GM12878 (cell line): Measurements from ENCODE around the gene BNC2. TPM values are rescaled to one million over a fixed set of nuclear protein-coding genes. Genes with fewer than 3 reads are reported as not detected.
A peak's percentile ranks its signal among the peaks of the same experiment; 100 is the strongest.

Experiments used
- ATAC-seq: fragments of 200-7000 bp; cut with Tn5 transposase; 3 replicates; pipeline ENCODE4 v1.9.1; 2020; ENCODE audit warnings: mild to moderate bottlenecking, moderate library complexity
- Bru-seq: library from RNA; stranded (reverse); fragments of 400-500 nt; gene quantifications from one replicate; lab custom pipeline; 2021; lab: Mats Ljungman, UMichigan
- BruChase-seq, 2 experiments: library from RNA; stranded (reverse); fragments of 400-500 nt; gene quantifications; one replicate each; lab custom pipeline; 2021; lab: Mats Ljungman, UMichigan
- BruUV-seq: library from RNA; stranded (reverse); fragments of 400-500 nt; replicated peaks from 2 replicates; lab custom pipeline; 2021; lab: Mats Ljungman, UMichigan
- CTCF ChIA-PET: fragments of 300-600 bp; sonication (Branson Sonifier 250); formaldehyde crosslinking; extraction: SDS; loops from one replicate; lab custom pipeline; 2021; ENCODE audit warnings: inconsistent platforms; lab: Yijun Ruan, JAX
- POLR2A ChIA-PET: fragments of 350-600 bp; formaldehyde crosslinking; extraction: SDS; loops from one replicate; lab custom pipeline; 2021; ENCODE audit warnings: inconsistent platforms; lab: Charles Lee
- RAD21 ChIA-PET: fragments of 300-600 bp; sonication (Branson Sonifier 250); formaldehyde crosslinking; loops from one replicate; lab custom pipeline; 2023; ENCODE audit warnings: antibody characterized with exemption; ENCODE audit not compliant: unreplicated experiment; lab: Charles Lee
- SMC1A ChIA-PET: fragments of 300-600 bp; sonication (Branson Sonifier 250); formaldehyde crosslinking; loops from one replicate; lab custom pipeline; 2023; ENCODE audit not compliant: unreplicated experiment, uncharacterized antibody; lab: Charles Lee
- DNase-seq: peaks from one replicate; pipeline ENCODE4 v3.0.0-alpha.2; 2011; ENCODE audit warnings: low read depth, low spot score
- FAIRE-seq: peaks from 3 replicates; lab custom pipeline; 2011; peaks lifted over from hg19 to GRCh38; lab: Jason Lieb, UNC
- H2AFZ ChIP-seq: 2 replicates; pipeline ENCODE4 v1.6.0; 2011; ENCODE audit warnings: low read depth, low read length, control low read depth; ENCODE audit not compliant: control insufficient read depth
- H3K27ac ChIP-seq: 2 replicates; pipeline ENCODE4 v1.5.1; 2011; ENCODE audit warnings: control low read depth; ENCODE audit not compliant: control insufficient read depth, insufficient read depth
- H3K27me3 ChIP-seq, 2 experiments: replicated peaks in 1 of 2; 2 replicates each; pipeline versions ENCODE4 v1.6.0 to v1.6.1; 2011; ENCODE audit warnings: low read length in 1 of 2; ENCODE audit not compliant: control insufficient read depth in 2 of 2, insufficient read depth in 2 of 2
- H3K36me3 ChIP-seq, 2 experiments: 2 replicates each; pipeline ENCODE4 v1.5.1; 2011; ENCODE audit warnings: low read length in 1 of 2; ENCODE audit not compliant: control insufficient read depth in 2 of 2, insufficient read depth in 2 of 2
- H3K4me1 ChIP-seq: 2 replicates; pipeline ENCODE4 v1.6.1; 2011; ENCODE audit warnings: mild to moderate bottlenecking, low read length, moderate library complexity, mixed read lengths; ENCODE audit not compliant: control insufficient read depth, insufficient read depth
- H3K4me2 ChIP-seq: 2 replicates; pipeline ENCODE4 v1.6.0; 2011; ENCODE audit warnings: control low read depth; ENCODE audit not compliant: control insufficient read depth, insufficient read depth
- H3K4me3 ChIP-seq: fragments of 200-600 bp; sonication (generic); 2 replicates; pipeline ENCODE4 v1.5.1; 2016
- H3K79me2 ChIP-seq: 2 replicates; pipeline ENCODE4 v1.6.0; 2011; ENCODE audit warnings: low read length; ENCODE audit not compliant: control insufficient read depth, insufficient read depth
- H3K9ac ChIP-seq: 2 replicates; pipeline ENCODE4 v1.8.0; 2011; ENCODE audit warnings: low read length, control low read depth, mixed read lengths; ENCODE audit not compliant: control insufficient read depth, insufficient read depth
- H3K9me3 ChIP-seq: replicated peaks from 3 replicates; pipeline ENCODE4 v1.5.1; 2011; ENCODE audit warnings: mild to moderate bottlenecking, low read length; ENCODE audit not compliant: control insufficient read depth, insufficient read depth
- H4K20me1 ChIP-seq: 2 replicates; pipeline ENCODE4 v1.6.0; 2011; ENCODE audit not compliant: control insufficient read depth, insufficient read depth
- BACH1 ChIP-seq: fragments of 450-650 bp; IDR thresholded peaks from 2 replicates; pipeline ENCODE4 v1.6.1; 2017; ENCODE audit warnings: mild to moderate bottlenecking, borderline replicate concordance
- DPF2 ChIP-seq: fragments of 450-650 bp; IDR thresholded peaks from 2 replicates; pipeline ENCODE4 v1.6.1; 2017; ENCODE audit warnings: mild to moderate bottlenecking
- FOXM1 ChIP-seq: IDR thresholded peaks from 2 replicates; pipeline ENCODE4 v1.6.1; 2012; ENCODE audit warnings: low read depth, mild to moderate bottlenecking, inconsistent platforms, low read length, moderate library complexity
- IKZF1 ChIP-seq: fragments of 450-650 bp; conservative IDR thresholded peaks from 2 replicates; pipeline ENCODE4 v1.6.1; 2017; ENCODE audit warnings: antibody characterized with exemption, mild to moderate bottlenecking
- MAX ChIP-seq: IDR thresholded peaks from 2 replicates; pipeline ENCODE4 v1.6.1; 2012; ENCODE audit warnings: low read depth, low read length, improper control_type of control experiment
- MYB ChIP-seq: fragments of 150-350 bp; IDR thresholded peaks from 2 replicates; pipeline ENCODE4 v1.6.1; 2014; ENCODE audit warnings: mild to moderate bottlenecking, low read depth, low read length, borderline replicate concordance
- PRDM15 ChIP-seq: fragments of 450-650 bp; formaldehyde crosslinking; IDR thresholded peaks from 2 replicates; pipeline ENCODE4 v1.4.0; 2020; ENCODE audit warnings: mild to moderate bottlenecking, moderate library complexity
- RAD21 ChIP-seq: IDR thresholded peaks from 2 replicates; pipeline ENCODE4 v1.6.1; 2011; ENCODE audit warnings: mild to moderate bottlenecking, low read depth, low read length, moderate library complexity; ENCODE audit not compliant: insufficient read depth
- RELA ChIP-seq: fragments of 450-650 bp; IDR thresholded peaks from 2 replicates; pipeline ENCODE4 v1.8.0; 2014; ENCODE audit warnings: borderline replicate concordance; ENCODE audit not compliant: partially characterized antibody
- TAF1 ChIP-seq: IDR thresholded peaks from 2 replicates; pipeline ENCODE4 v1.6.1; 2011; ENCODE audit warnings: mild to moderate bottlenecking, low read depth, low read length, borderline replicate concordance
- WGBS: methylation state at CpG from one replicate; pipeline ENCODE4 v1.1.6; 2016; ENCODE audit warnings: low lambda C conversion rate; ENCODE audit not compliant: insufficient replicate concordance, insufficient coverage; ENCODE audit errors: missing lambda C conversion rate; 5-methylcytosine and 5-hydroxymethylcytosine counted together
- in situ Hi-C: fragments of 300-500 bp; cut with MboI; formaldehyde crosslinking; loops from 9 replicates; pipeline ENCODE4 v1.14.3; 2018; ENCODE audit warnings: mixed read lengths
- intact Hi-C: fragments of 100-400 bp; cut with micrococcal nuclease; formaldehyde crosslinking; loops from one replicate; pipeline ENCODE4 v1.14.2; 2022; ENCODE audit not compliant: unreplicated experiment
- long read RNA-seq, 2 experiments: library from polyadenylated mRNA; unstranded; transcript quantifications; one replicate each; pipeline ENCODE4 v2.0.0, GENCODE V29; 2019 to 2020
- polyA minus RNA-seq, 3 experiments: library from RNA; depleted of rRNA, polyadenylated mRNA; stranded (reverse); fragments of >200 nt; gene quantifications; 2 replicates each; pipeline ENCODE4 v1.2.3, GENCODE V29; 2011
- polyA plus RNA-seq, 11 experiments: library from polyadenylated mRNA; depleted of rRNA in 4 of 11; unstranded in 6 of 11; stranded (reverse) in 5 of 11; fragments of >200 nt; fragmentation: Nextera tagmentation in 4 of 11; fragmentation: Illumina TruSeq in 1 of 11; extraction: Ambion mirVana in 4 of 11; extraction: Trizol in 1 of 11; gene quantifications; 1 replicate in 1 of 11; 2 replicates in 10 of 11; pipeline versions ENCODE4 v1.2.1 to v1.2.3, GENCODE V29; 2011 to 2016; ENCODE audit warnings: inconsistent platforms in 2 of 11, missing spikeins in 2 of 11, low read depth in 1 of 11
- total RNA-seq, 4 experiments: library from RNA; depleted of rRNA in 3 of 4; stranded (reverse); fragments of >200 nt in 3 of 4; fragmentation: Illumina TruSeq in 1 of 4; extraction: Trizol in 1 of 4; gene quantifications; 2 replicates each; pipeline versions ENCODE4 v1.2.1 to v1.2.3, GENCODE V29; 2013 to 2021
- TF ChIP-seq, protein P1 (sequence below): fragments of 450-650 bp; IDR thresholded peaks from 2 replicates; pipeline ENCODE4 v1.6.1; 2016; ENCODE audit warnings: mild to moderate bottlenecking, moderate library complexity, borderline replicate concordance

BNC2 gene
- total RNA-seq (2013; cell fraction: nucleolus; rRNA removed) = 12.1 and 14.1 TPM in 2 replicates
- total RNA-seq (2014; rRNA removed) (0.27 and 0.28 TPM in 2 replicates), total RNA-seq (2014; rRNA removed; fragmentation: Illumina TruSeq; extraction: Trizol) (0.13 and 0.28 TPM in 2 replicates), total RNA-seq (2021) (0.31 and 0.40 TPM in 2 replicates), polyA plus RNA-seq (2011; rRNA removed) (14.5 and 15.0 TPM in 2 replicates), polyA plus RNA-seq (2014; fragmentation: Illumina TruSeq; extraction: Trizol) (0.16 and 0.24 TPM in 2 replicates), polyA plus RNA-seq (2014; fragmentation: Nextera tagmentation; extraction: Ambion mirVana) (under 1 TPM; 0.05 to 0.07 TPM), polyA plus RNA-seq (2014; rRNA removed) (0.08 and 0.22 TPM in 2 replicates), polyA plus RNA-seq (2016; fragmentation: Nextera tagmentation; extraction: Ambion mirVana) (under 1 TPM; 0.31 to 0.44 TPM), polyA minus RNA-seq (2011; rRNA and poly(A)+ RNA removed) (66.6 and 82.3 TPM in 2 replicates), Bru-seq, nascent RNA (percentile 32 among the genes with signal in this experiment), BruChase-seq, experiment 1, labeled RNA remaining after a 6-hour chase (percentile 21 among the genes with signal in this experiment), BruChase-seq, experiment 2, labeled RNA remaining after a 2-hour chase (percentile 24 among the genes with signal in this experiment)
- polyA plus RNA-seq (2011; ENCODE audit: low read depth) = 0.16 TPM
- 11.0 and 12.1 TPM in 2 replicates for polyA plus RNA-seq (2011; cell fraction: cytosol; rRNA removed)
- polyA plus RNA-seq (2011; cell fraction: nucleus; rRNA removed) = 26.0 and 26.7 TPM in 2 replicates
- polyA plus RNA-seq (2012) = 0.11 and 0.15 TPM in 2 replicates
- 7.2 and 9.4 TPM in 2 replicates for polyA minus RNA-seq (2011; cell fraction: cytosol; rRNA and poly(A)+ RNA removed)
- 65.8 and 94.2 TPM in 2 replicates for polyA minus RNA-seq (2011; cell fraction: nucleus; rRNA and poly(A)+ RNA removed)
- long read RNA-seq, experiment 1, partial matches to known transcripts = 1 of 3 reads
- long read RNA-seq, experiment 1, other reads (novel, unspliced or antisense) = 2 of 3 reads
- long read RNA-seq, experiment 2, partial matches to known transcripts = 0 of 20 reads
- long read RNA-seq, experiment 2, other reads (novel, unspliced or antisense) = 20 of 20 reads

GRCh38 chr9:16870596-16871335 lies at the start of gene BNC2:
BNC2 (minus strand) TSS chr9:16870670; CDS start chr9:16870648, 22 bp downstream.
- POLR2A ChIA-PET = no interaction called here
- no peak within 1 kb of the TSS for H3K4me2 ChIP-seq
- no peak for DNase-seq
- TF ChIP-seq RAD21 = no peak
- no peak for TF ChIP-seq FOXM1
- TF ChIP-seq MYB = no peak
- no peak for TF ChIP-seq RELA
- no peak for TF ChIP-seq TAF1
- TF ChIP-seq, protein P1, sequence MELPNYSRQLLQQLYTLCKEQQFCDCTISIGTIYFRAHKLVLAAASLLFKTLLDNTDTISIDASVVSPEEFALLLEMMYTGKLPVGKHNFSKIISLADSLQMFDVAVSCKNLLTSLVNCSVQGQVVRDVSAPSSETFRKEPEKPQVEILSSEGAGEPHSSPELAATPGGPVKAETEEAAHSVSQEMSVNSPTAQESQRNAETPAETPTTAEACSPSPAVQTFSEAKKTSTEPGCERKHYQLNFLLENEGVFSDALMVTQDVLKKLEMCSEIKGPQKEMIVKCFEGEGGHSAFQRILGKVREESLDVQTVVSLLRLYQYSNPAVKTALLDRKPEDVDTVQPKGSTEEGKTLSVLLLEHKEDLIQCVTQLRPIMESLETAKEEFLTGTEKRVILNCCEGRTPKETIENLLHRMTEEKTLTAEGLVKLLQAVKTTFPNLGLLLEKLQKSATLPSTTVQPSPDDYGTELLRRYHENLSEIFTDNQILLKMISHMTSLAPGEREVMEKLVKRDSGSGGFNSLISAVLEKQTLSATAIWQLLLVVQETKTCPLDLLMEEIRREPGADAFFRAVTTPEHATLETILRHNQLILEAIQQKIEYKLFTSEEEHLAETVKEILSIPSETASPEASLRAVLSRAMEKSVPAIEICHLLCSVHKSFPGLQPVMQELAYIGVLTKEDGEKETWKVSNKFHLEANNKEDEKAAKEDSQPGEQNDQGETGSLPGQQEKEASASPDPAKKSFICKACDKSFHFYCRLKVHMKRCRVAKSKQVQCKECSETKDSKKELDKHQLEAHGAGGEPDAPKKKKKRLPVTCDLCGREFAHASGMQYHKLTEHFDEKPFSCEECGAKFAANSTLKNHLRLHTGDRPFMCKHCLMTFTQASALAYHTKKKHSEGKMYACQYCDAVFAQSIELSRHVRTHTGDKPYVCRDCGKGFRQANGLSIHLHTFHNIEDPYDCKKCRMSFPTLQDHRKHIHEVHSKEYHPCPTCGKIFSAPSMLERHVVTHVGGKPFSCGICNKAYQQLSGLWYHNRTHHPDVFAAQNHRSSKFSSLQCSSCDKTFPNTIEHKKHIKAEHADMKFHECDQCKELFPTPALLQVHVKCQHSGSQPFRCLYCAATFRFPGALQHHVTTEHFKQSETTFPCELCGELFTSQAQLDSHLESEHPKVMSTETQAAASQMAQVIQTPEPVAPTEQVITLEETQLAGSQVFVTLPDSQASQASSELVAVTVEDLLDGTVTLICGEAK = no peak
- no peak for TF ChIP-seq DPF2
- TF ChIP-seq PRDM15 (CRISPR knock-in tag) = no peak
- TF ChIP-seq BACH1 = no peak
- no peak for TF ChIP-seq MAX
- TF ChIP-seq IKZF1 = no peak

More at GRCh38 chr9:16870596-16871335, at the start of gene BNC2:
- in situ Hi-C loops (no loop called here), intact Hi-C loops (no loop called here)
- SMC1A ChIA-PET = no interaction called here
- no TSS peak for BruUV-seq
- H2AFZ ChIP-seq = no peak within 1 kb of the TSS
- no peaks in the 10 kb centered on the region for H3K79me2 ChIP-seq
- CTCF ChIA-PET = no interaction called here
- H3K36me3 ChIP-seq = no peaks in the 10 kb centered on the region
- H3K27me3 ChIP-seq = no peaks in the 10 kb centered on the region; a peak in 1 of 4 replicates
- H3K4me1 ChIP-seq = no peaks in the 10 kb centered on the region
- no peaks in the 10 kb centered on the region; the same call in 2 of the 3 replicates for H3K9me3 ChIP-seq
- RAD21 ChIA-PET = no interaction called here
- no peak within 1 kb of the TSS for H3K9ac ChIP-seq
- H4K20me1 ChIP-seq = no peaks in the 10 kb centered on the region
- no peak for FAIRE-seq
- ATAC-seq = peak; percentile 43
- no peak within 1 kb of the TSS for H3K27ac ChIP-seq
- H3K4me3 ChIP-seq = no peak within 1 kb of the TSS
- WGBS = 3% methylated on average over 5 of the region's 58 CpGs
